NCI-H2196 treated with DMSO at 0.1 percent for 48 hours (cell line): ENCODE results near the gene TRIAP1.
"Not testable (repeated sequence)": the region's sequence is repeated elsewhere in the genome, so short reads cannot be mapped to it uniquely, and the experiment has no call there.

Source experiments
- DNase-seq: peaks from one replicate; lab custom pipeline; 2025; ENCODE audit not compliant: unreplicated experiment; lab: John Stamatoyannopoulos, UW

Gene TRIAP1

DNA sequence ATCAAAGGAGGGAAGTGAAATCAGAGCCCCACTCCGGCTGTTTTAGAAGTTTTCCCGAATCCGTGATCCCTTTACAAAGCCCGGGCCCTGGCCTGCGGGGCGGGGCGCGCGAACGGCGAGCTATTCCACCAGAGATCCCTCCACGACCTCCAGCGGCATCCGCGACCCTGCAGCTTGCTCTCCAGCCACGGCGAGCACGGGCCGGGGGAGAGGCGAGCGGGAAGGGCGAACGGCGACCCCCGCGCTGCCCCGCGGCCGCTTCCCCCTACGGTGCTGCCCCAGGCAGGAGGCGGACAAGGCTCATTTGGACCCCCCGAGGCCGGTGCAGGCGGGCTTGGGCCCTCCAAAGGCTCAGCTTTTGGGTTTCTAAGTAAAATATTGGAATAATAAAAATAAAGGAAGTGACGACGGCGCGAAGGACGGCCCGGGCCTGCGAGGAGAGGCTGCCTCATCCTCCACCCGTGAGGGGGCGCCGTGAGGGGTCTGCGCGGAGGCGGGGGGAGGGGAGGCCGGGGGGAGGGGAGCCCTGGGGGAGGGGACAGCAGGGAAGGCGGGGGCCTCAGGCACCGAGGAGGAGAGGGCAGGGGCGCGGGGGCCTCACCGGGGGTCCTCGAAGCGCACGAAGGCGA, 22.8 kb upstream of the TRIAP1 start:
- no peak for DNase-seq

DNA sequence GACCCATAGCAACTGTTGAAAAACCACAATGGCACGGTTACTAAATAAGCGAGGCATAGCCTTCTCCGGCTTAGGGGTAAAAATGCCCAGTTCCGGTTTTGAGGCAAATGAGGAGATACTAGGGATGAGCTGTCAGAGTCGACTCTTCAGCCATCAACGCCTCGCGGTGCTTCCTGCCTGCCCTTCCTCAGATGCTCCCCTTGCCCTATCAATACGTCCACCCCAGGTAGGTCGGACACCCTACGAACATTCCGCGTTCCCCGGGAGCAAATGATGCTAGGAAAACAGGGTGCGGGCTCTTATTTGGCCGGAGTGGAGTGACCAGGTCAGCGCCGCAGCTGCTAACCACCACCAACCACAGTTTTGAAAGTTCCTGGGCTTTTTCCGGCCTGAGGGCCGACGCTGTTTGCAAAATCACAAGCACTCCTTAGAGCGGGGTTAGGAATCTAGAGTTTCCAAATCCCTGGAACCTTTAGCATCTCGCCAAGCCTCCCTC, 22.2 kb upstream of the TRIAP1 start:
- no peak for DNase-seq

GRCh38 chr12:120467439-120467838, 21.3 kb upstream of the TRIAP1 start:
- no peak for DNase-seq

- peak; percentile 23 for DNase-seq
Measured at GRCh38 chr12:120466560-120467315, 20.6 kb upstream of the TRIAP1 start.

DNA sequence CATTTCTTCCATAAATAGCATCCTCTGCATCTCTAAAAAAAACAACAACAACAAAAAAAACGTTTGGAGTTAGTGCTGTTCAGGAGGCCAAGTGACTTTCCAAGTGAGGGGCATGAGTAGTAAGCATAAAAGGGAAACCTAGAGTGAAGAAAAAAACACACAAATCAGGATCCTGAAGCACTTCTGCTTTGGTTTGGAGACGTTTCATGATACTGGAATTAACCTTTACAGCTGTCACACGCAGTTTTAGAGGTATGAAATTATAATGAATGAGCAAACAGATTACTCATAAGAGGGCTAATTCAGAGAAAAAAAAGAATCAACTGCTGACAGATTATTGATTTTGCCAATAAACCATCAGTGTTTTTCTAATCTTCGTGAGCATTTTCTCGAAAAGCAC, 19.6 kb upstream of the TRIAP1 start:
- DNase-seq = no peak

GRCh38 chr12:120463712-120464111, 17.5 kb upstream of the TRIAP1 start:
- DNase-seq = no peak

DNA sequence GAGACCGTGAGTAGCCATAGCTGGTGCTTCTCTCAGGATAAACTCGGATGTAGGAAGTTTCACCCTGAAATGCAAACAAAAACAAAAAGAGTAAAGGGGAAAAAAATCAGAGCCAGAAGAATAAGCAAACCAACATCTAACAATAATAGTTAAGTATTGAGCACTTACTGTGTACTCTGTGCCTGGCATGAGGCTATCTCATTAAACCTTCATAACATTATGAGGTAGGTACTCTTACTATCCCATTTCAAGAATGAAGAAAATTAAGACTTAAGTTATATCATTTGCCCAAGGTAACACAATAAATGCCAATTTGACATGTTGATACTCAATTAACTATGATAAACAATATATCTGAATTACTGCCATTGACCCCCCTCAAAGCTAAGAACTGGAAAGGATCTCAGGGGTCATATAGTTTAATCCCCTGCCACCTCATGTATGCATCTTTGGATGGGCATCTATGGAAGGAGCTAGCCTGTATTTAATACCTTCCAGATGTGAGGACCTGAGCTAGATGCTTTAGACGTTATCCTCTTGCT, 16.0 kb upstream of the TRIAP1 start:
- DNase-seq = no peak

- no peak for DNase-seq
Measured at GRCh38 chr12:120460157-120460556, 14.0 kb upstream of the TRIAP1 start.

DNA sequence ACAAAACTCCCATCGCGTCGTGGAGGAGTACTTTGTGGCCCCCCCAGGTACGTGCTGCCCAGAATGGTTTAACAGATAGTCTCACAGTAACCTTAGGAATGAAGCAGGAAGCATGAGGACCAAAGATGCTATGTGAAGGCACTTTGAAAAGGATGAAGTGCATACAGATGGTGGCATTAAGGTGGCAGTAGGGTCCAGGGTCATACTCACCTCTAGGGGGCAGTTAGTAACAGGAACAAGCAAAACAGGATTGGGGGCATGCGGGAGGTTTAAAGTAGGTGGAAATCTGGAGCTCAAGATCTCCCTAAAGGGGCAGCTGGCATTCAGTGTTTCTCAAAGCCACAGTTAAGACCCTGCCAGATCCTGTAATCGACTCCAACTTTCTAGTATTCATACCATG, 10.9 kb upstream of the TRIAP1 start:
- no peak for DNase-seq

DNA sequence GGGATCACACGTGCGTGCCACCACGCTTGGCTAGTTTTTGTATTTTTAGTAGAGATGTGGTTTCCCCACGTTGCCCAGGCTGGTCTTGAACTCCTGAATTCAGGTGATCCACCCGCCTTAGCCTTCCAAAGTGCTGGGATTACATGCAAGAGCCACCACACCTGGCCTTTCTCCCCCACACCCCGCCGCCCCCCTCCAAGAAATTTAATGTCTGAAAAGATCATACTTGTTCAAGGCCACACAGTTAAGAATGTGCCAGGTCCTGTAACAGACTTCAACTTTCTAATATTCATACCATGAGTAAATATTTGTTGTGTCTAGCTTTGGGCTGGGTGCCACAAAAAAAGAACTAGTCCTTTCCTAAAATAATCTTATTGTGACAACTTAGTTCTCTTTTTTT, 9.1 kb upstream of the TRIAP1 start:
- no peak for DNase-seq

GRCh38 chr12:120453977-120454376, 7.8 kb upstream of the TRIAP1 start:
- no peak for DNase-seq

DNA sequence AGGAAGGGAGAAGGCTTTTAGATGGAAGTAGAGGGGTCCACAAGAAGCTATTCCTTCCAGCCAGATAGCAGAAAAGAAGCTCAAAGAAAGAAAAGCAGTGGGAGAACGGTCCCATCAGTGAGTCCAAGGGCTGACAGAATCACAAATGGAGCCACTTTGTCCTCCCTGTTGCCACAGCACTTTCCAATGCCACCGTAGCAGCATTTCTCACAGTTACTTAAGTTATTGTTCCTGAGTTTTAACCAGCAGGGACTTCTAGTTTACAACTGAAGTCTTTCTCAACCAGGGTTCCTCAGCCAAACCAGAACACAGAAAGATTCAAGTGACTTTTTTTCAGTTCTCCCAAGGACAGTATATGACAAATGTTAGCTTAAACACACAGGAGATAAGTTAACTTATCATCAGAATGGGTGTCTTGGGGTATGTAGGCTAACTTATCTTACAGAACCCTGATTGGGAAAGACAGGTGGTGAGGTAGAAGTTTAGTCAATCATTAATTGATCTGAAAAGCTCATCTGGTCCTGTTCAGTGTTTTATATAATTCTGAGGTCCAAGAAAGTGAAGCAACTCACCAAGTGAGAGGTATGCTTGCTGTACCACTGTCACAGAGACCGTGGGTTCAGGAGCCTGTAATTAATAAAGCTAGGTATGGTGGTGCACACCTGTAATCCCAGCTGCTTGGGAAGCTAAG, 7.0 kb upstream of the TRIAP1 start:
- DNase-seq = no peak

DNA sequence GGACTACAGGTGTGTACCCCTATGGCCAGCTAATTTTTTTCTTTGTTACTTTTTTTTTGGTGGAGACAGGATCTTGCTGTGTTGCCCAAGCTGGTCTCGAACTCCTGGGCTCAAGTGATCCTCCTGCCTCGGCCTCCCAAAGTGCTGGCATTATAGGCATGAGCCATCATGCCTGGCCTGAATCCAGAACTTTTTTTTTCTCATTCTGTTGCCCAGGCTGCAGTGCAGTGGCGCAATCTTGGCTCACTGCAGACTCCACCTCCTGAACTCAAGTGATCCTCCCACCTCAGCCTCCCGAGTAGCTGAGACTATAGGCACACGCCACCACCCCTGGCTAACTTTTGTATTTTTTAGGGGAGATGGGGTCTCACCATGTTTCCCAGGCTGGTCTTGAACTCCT, 6.3 kb upstream of the TRIAP1 start:
- not testable (repeated sequence) for DNase-seq

DNA sequence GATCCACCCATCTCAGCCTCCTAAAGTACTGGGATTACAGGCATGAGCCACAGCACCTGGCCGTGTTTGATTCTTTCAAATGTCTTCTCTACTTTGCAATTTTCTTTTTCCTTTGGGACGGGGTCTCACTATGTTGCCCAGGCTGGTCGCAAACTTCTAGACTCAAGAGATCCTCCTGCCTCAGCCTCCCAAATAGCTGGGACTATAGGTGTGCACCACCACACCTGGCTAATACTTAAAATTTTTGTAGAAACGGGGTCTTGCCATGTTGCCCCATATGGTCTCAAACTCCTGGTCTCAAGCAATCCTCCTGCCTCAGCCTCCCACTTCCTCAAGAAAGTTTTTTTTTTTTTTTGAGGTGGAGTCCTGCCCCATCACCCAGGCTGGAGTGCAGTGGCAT, 1.8 kb upstream of the TRIAP1 start:
- DNase-seq = no peak

DNA sequence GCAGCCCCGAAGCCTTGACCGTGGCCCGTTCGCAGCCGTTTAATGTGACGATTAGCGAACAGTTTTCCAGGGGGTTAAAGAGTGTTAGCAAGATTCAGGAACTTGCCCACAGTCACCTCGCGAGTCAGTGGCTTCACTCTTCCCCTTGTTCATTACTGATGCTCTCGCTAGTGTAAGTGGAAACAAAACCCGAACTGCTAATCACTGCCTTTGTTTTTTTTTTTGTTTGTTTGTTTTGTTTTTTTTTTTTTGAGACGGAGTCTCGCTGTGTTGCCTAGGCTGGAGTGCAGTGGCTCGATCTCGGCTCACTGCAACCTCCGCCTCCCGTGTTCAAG, 627 bp upstream of the TRIAP1 start:
- DNase-seq = not testable (repeated sequence)

- no peak for DNase-seq
Measured at GRCh38 chr12:120444676-120445075, 1.5 kb downstream of the TRIAP1 start.

DNA sequence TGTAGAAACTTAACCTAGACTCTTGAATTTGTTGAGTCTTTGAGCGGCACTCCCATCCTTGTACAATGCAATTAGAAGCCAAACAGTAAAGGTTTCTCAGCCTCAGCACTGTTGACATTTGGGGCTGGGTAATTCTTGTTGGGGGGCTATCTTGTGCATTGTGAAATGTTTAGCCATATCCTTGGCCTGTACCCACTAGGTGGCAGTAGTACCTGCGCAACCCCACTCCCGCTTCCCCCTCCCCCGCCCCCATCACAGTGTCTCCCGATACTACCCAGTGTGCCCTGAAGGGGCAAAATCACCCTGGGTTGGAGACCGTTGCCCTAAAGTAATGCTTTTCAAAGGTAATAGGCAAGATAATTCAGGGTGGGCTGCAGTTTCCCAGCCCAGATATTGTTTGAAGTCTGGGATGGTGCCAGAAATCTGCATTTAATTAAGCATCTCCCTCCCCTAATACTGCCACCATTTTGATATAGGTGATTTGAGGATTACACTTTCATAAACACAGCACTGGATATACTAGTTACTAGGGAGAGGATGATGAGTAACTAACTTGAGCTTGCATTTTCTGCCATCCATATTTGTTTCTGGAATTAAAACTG, 6.4 kb downstream of the TRIAP1 start:
- peak; percentile 23 for DNase-seq

GRCh38 chr12:120438495-120439198, 7.5 kb downstream of the TRIAP1 start:
- no peak for DNase-seq

- peak; percentile 98 for DNase-seq
Measured at GRCh38 chr12:120437735-120438494, 8.3 kb downstream of the TRIAP1 start, which contains the start of gene COX6A1. Gene COX6A1 (plus strand): TSS chr12:120438113. CDS start chr12:120438127, 14 bp downstream.
